Measurements from ENCODE around the gene DUSP22.

- TF ChIP-seq CTCF (IDR thresholded peaks at IDR 0.05; ENCODE audit: low read depth, low read length, poor library complexity, severe bottlenecking) (no peak), EZH2phosphoT487 (IDR thresholded peaks at IDR 0.05; ENCODE audit: borderline replicate concordance, low read length) (no peak)
These were observed 105.3 kb downstream of the DUSP22 start for GRCh38 chr6:397604-398003.
